HEK293 (cell line): Measurements from ENCODE around the gene ARL3.

Experiments
- GLIS2 ChIP-seq: fragments of 450-650 bp; formaldehyde crosslinking; IDR thresholded peaks from 2 replicates; pipeline ENCODE4 v1.5.1; 2016; ENCODE audit warnings: missing biosample characterization, missing genetic modification characterization
- KLF8 ChIP-seq: fragments of 450-650 bp; formaldehyde crosslinking; IDR thresholded peaks from 2 replicates; pipeline ENCODE4 v1.5.1; 2016; ENCODE audit warnings: missing biosample characterization, missing genetic modification characterization
- KLF9 ChIP-seq: fragments of 450-650 bp; formaldehyde crosslinking; IDR thresholded peaks from 2 replicates; pipeline ENCODE4 v1.5.1; 2016; ENCODE audit warnings: missing biosample characterization, missing genetic modification characterization, low read depth
- SP3 ChIP-seq: fragments of 450-650 bp; formaldehyde crosslinking; IDR thresholded peaks from 2 replicates; pipeline ENCODE4 v1.5.1; 2016; ENCODE audit warnings: missing biosample characterization, missing genetic modification characterization
- TCF7L2 ChIP-seq: IDR thresholded peaks from 2 replicates; pipeline ENCODE4 v1.6.1; 2011; ENCODE audit warnings: low read depth, mild to moderate bottlenecking, inconsistent platforms, low read length, moderate library complexity, borderline replicate concordance
- WT1 ChIP-seq: fragments of 450-650 bp; formaldehyde crosslinking; IDR thresholded peaks from 2 replicates; pipeline ENCODE4 v1.5.1; 2016; ENCODE audit warnings: missing biosample characterization, missing genetic modification characterization
- ZBTB48 ChIP-seq: fragments of 450-650 bp; formaldehyde crosslinking; IDR thresholded peaks from 2 replicates; pipeline ENCODE4 v1.5.1; 2016; ENCODE audit warnings: missing biosample characterization, missing genetic modification characterization
- ZEB2 ChIP-seq: fragments of 450-650 bp; formaldehyde crosslinking; IDR thresholded peaks from 2 replicates; pipeline ENCODE4 v1.5.1; 2016; ENCODE audit warnings: missing biosample characterization, missing genetic modification characterization
- ZFHX2 ChIP-seq: fragments of 450-650 bp; formaldehyde crosslinking; conservative IDR thresholded peaks from 2 replicates; pipeline ENCODE4 v1.5.1; 2016; ENCODE audit warnings: missing biosample characterization, missing genetic modification characterization
- ZFP69B ChIP-seq: fragments of 450-650 bp; formaldehyde crosslinking; IDR thresholded peaks from 2 replicates; pipeline ENCODE4 v1.5.1; 2016; ENCODE audit warnings: missing biosample characterization, missing genetic modification characterization
- ZNF146 ChIP-seq: fragments of 450-650 bp; formaldehyde crosslinking; IDR thresholded peaks from 2 replicates; pipeline ENCODE4 v1.5.1; 2016; ENCODE audit warnings: missing biosample characterization, missing genetic modification characterization
- ZNF24 ChIP-seq: fragments of 450-650 bp; formaldehyde crosslinking; IDR thresholded peaks from 2 replicates; pipeline ENCODE4 v1.5.1; 2016; ENCODE audit warnings: missing biosample characterization, missing genetic modification characterization
- ZNF335 ChIP-seq: fragments of 450-650 bp; formaldehyde crosslinking; conservative IDR thresholded peaks from 2 replicates; pipeline ENCODE4 v1.5.1; 2016; ENCODE audit warnings: missing biosample characterization, missing genetic modification characterization
- ZNF366 ChIP-seq: fragments of 450-650 bp; formaldehyde crosslinking; conservative IDR thresholded peaks from 2 replicates; pipeline ENCODE4 v1.5.1; 2016; ENCODE audit warnings: missing biosample characterization, missing genetic modification characterization
- ZNF544 ChIP-seq: fragments of 450-650 bp; formaldehyde crosslinking; IDR thresholded peaks from 2 replicates; pipeline ENCODE4 v1.5.0; 2017; ENCODE audit warnings: missing biosample characterization, missing genetic modification characterization
- ZNF549 ChIP-seq: fragments of 450-650 bp; IDR thresholded peaks from 2 replicates; pipeline ENCODE4 v1.5.1; 2018; ENCODE audit warnings: missing biosample characterization, missing genetic modification characterization, mild to moderate bottlenecking, inconsistent platforms, moderate library complexity
- ZNF654 ChIP-seq: fragments of 450-650 bp; formaldehyde crosslinking; IDR thresholded peaks from 2 replicates; pipeline ENCODE4 v1.5.1; 2016; ENCODE audit warnings: low read depth, missing biosample characterization, missing genetic modification characterization
- ZSCAN23 ChIP-seq: fragments of 450-650 bp; formaldehyde crosslinking; IDR thresholded peaks from 2 replicates; pipeline ENCODE4 v1.5.1; 2016; ENCODE audit warnings: missing biosample characterization, missing genetic modification characterization
- TF ChIP-seq, protein P1 (sequence below): fragments of 450-650 bp; formaldehyde crosslinking; IDR thresholded peaks from 2 replicates; pipeline ENCODE4 v1.5.1; 2016; ENCODE audit warnings: missing biosample characterization, missing genetic modification characterization, borderline replicate concordance
- TF ChIP-seq, protein P2 (sequence below): sonication (generic); formaldehyde crosslinking; IDR thresholded peaks from 2 replicates; pipeline ENCODE4 v1.8.1; 2022; ENCODE audit warnings: mild to moderate bottlenecking, moderate library complexity, missing genetic modification reagents
- TF ChIP-seq, protein P3 (sequence below): fragments of 450-650 bp; formaldehyde crosslinking; IDR thresholded peaks from 2 replicates; pipeline ENCODE4 v1.5.1; 2016; ENCODE audit warnings: missing biosample characterization, missing genetic modification characterization
- TF ChIP-seq, protein P4 (sequence below): fragments of 450-650 bp; formaldehyde crosslinking; IDR thresholded peaks from 2 replicates; pipeline ENCODE4 v1.5.1; 2016; ENCODE audit warnings: missing biosample characterization, missing genetic modification characterization
- TF ChIP-seq, protein P5 (sequence below): fragments of 450-650 bp; formaldehyde crosslinking; IDR thresholded peaks from 2 replicates; pipeline ENCODE4 v1.5.1; 2017; ENCODE audit warnings: missing biosample characterization, missing genetic modification characterization
- TF ChIP-seq, protein P6 (sequence below): fragments of 450-650 bp; formaldehyde crosslinking; IDR thresholded peaks from 2 replicates; pipeline ENCODE4 v1.5.1; 2017; ENCODE audit warnings: missing biosample characterization, missing genetic modification characterization
- TF ChIP-seq, protein P7 (sequence below): fragments of 450-650 bp; IDR thresholded peaks from 2 replicates; pipeline ENCODE4 v1.5.1; 2018; ENCODE audit warnings: missing biosample characterization, mild to moderate bottlenecking, missing genetic modification characterization

ARL3 gene

DNA sequence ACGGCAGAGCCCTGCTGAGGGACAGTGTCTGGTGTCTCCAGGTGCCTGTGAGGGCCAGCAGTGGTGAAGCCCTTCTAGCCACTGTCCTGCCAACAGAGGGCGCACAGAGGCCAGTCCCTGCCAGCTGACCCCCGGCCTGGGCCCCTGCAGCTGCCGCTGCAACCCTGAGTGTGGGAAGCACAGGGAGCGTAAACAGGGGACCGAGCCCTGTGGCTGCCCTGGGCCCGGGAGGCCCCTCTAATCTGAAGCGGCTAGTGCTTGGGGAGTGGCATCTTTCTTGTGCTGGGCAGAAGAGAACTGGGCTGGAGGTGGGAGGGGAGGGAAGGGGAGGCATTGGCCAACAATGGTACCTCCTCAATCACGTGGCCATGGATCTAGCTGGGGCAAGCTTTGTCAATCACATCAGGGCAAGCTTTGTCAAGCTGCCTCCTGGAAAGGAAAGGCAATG, 35.3 kb downstream of the ARL3 start (continued):
- TF ChIP-seq, protein P1, sequence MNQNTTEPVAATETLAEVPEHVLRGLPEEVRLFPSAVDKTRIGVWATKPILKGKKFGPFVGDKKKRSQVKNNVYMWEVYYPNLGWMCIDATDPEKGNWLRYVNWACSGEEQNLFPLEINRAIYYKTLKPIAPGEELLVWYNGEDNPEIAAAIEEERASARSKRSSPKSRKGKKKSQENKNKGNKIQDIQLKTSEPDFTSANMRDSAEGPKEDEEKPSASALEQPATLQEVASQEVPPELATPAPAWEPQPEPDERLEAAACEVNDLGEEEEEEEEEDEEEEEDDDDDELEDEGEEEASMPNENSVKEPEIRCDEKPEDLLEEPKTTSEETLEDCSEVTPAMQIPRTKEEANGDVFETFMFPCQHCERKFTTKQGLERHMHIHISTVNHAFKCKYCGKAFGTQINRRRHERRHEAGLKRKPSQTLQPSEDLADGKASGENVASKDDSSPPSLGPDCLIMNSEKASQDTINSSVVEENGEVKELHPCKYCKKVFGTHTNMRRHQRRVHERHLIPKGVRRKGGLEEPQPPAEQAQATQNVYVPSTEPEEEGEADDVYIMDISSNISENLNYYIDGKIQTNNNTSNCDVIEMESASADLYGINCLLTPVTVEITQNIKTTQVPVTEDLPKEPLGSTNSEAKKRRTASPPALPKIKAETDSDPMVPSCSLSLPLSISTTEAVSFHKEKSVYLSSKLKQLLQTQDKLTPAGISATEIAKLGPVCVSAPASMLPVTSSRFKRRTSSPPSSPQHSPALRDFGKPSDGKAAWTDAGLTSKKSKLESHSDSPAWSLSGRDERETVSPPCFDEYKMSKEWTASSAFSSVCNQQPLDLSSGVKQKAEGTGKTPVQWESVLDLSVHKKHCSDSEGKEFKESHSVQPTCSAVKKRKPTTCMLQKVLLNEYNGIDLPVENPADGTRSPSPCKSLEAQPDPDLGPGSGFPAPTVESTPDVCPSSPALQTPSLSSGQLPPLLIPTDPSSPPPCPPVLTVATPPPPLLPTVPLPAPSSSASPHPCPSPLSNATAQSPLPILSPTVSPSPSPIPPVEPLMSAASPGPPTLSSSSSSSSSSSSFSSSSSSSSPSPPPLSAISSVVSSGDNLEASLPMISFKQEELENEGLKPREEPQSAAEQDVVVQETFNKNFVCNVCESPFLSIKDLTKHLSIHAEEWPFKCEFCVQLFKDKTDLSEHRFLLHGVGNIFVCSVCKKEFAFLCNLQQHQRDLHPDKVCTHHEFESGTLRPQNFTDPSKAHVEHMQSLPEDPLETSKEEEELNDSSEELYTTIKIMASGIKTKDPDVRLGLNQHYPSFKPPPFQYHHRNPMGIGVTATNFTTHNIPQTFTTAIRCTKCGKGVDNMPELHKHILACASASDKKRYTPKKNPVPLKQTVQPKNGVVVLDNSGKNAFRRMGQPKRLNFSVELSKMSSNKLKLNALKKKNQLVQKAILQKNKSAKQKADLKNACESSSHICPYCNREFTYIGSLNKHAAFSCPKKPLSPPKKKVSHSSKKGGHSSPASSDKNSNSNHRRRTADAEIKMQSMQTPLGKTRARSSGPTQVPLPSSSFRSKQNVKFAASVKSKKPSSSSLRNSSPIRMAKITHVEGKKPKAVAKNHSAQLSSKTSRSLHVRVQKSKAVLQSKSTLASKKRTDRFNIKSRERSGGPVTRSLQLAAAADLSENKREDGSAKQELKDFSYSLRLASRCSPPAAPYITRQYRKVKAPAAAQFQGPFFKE (tag by site-specific recombination): no peak
- TF ChIP-seq ZNF24 (tag by site-specific recombination): no peak
- TF ChIP-seq WT1 (tag by site-specific recombination): 0 out of 2 replicates have a peak, but pooled peaks have one; percentile 19
- TF ChIP-seq, protein P2, sequence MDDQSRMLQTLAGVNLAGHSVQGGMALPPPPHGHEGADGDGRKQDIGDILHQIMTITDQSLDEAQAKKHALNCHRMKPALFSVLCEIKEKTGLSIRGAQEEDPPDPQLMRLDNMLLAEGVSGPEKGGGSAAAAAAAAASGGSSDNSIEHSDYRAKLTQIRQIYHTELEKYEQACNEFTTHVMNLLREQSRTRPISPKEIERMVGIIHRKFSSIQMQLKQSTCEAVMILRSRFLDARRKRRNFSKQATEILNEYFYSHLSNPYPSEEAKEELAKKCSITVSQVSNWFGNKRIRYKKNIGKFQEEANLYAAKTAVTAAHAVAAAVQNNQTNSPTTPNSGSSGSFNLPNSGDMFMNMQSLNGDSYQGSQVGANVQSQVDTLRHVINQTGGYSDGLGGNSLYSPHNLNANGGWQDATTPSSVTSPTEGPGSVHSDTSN: no peak
- TF ChIP-seq, protein P3, sequence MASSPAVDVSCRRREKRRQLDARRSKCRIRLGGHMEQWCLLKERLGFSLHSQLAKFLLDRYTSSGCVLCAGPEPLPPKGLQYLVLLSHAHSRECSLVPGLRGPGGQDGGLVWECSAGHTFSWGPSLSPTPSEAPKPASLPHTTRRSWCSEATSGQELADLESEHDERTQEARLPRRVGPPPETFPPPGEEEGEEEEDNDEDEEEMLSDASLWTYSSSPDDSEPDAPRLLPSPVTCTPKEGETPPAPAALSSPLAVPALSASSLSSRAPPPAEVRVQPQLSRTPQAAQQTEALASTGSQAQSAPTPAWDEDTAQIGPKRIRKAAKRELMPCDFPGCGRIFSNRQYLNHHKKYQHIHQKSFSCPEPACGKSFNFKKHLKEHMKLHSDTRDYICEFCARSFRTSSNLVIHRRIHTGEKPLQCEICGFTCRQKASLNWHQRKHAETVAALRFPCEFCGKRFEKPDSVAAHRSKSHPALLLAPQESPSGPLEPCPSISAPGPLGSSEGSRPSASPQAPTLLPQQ (tag by site-specific recombination): peak; percentile 52; the same call in 1 of the 2 replicates
- TF ChIP-seq ZFHX2 (tag by site-specific recombination): peak; percentile 32; the same call in 1 of the 2 replicates
- peak; percentile 29; the same call in 1 of the 2 replicates for TF ChIP-seq ZEB2 (tag by site-specific recombination)
- peak; percentile 60 for TF ChIP-seq SP3 (tag by site-specific recombination)
- no peak for TF ChIP-seq ZNF549 (tag by site-specific recombination)
- peak; percentile 94 for TF ChIP-seq GLIS2
- peak; percentile 68; the same call in 1 of the 2 replicates for TF ChIP-seq ZFP69B (tag by site-specific recombination)
- peak; percentile 93 for TF ChIP-seq ZBTB48 (tag by site-specific recombination)
- no peak for TF ChIP-seq ZNF366 (tag by site-specific recombination)
- no peak for TF ChIP-seq ZNF335 (tag by site-specific recombination)
- TF ChIP-seq ZNF146 (tag by site-specific recombination): no peak
- no peak for TF ChIP-seq KLF9 (tag by site-specific recombination)
- TF ChIP-seq ZNF544: no peak
- TF ChIP-seq, protein P4, sequence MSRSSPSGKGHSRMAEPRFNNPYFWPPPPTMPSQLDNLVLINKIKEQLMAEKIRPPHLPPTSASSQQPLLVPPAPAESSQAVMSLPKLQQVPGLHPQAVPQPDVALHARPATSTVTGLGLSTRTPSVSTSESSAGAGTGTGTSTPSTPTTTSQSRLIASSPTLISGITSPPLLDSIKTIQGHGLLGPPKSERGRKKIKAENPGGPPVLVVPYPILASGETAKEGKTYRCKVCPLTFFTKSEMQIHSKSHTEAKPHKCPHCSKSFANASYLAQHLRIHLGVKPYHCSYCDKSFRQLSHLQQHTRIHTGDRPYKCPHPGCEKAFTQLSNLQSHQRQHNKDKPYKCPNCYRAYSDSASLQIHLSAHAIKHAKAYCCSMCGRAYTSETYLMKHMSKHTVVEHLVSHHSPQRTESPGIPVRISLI (tag by site-specific recombination): no peak
- TF ChIP-seq ZNF654 (tag by site-specific recombination): peak; percentile 52
- TF ChIP-seq, protein P5, sequence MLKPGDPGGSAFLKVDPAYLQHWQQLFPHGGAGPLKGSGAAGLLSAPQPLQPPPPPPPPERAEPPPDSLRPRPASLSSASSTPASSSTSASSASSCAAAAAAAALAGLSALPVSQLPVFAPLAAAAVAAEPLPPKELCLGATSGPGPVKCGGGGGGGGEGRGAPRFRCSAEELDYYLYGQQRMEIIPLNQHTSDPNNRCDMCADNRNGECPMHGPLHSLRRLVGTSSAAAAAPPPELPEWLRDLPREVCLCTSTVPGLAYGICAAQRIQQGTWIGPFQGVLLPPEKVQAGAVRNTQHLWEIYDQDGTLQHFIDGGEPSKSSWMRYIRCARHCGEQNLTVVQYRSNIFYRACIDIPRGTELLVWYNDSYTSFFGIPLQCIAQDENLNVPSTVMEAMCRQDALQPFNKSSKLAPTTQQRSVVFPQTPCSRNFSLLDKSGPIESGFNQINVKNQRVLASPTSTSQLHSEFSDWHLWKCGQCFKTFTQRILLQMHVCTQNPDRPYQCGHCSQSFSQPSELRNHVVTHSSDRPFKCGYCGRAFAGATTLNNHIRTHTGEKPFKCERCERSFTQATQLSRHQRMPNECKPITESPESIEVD (tag by site-specific recombination): no peak
- TF ChIP-seq, protein P6, sequence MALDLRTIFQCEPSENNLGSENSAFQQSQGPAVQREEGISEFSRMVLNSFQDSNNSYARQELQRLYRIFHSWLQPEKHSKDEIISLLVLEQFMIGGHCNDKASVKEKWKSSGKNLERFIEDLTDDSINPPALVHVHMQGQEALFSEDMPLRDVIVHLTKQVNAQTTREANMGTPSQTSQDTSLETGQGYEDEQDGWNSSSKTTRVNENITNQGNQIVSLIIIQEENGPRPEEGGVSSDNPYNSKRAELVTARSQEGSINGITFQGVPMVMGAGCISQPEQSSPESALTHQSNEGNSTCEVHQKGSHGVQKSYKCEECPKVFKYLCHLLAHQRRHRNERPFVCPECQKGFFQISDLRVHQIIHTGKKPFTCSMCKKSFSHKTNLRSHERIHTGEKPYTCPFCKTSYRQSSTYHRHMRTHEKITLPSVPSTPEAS (tag by site-specific recombination): no peak
- no peak for TF ChIP-seq ZSCAN23 (tag by site-specific recombination)
- no peak for TF ChIP-seq KLF8 (tag by site-specific recombination)
- TF ChIP-seq, protein P7, sequence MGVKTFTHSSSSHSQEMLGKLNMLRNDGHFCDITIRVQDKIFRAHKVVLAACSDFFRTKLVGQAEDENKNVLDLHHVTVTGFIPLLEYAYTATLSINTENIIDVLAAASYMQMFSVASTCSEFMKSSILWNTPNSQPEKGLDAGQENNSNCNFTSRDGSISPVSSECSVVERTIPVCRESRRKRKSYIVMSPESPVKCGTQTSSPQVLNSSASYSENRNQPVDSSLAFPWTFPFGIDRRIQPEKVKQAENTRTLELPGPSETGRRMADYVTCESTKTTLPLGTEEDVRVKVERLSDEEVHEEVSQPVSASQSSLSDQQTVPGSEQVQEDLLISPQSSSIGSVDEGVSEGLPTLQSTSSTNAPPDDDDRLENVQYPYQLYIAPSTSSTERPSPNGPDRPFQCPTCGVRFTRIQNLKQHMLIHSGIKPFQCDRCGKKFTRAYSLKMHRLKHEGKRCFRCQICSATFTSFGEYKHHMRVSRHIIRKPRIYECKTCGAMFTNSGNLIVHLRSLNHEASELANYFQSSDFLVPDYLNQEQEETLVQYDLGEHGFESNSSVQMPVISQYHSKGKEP (tag by site-specific recombination): peak; percentile 82
- TF ChIP-seq TCF7L2: no peak
